K562 (cell line): ENCODE results near the gene VMP1. TPM values are rescaled to one million over a fixed set of nuclear protein-coding genes. Genes with fewer than 3 reads are reported as not detected.
A peak's percentile ranks its signal among the peaks of the same experiment; 100 is the strongest.

ENCODE experiments used
- ATAC-seq: fragments of 200-7000 bp; cut with Tn5 transposase; 3 replicates; pipeline ENCODE4 v1.9.1; 2020; ENCODE audit warnings: moderate library complexity
- BruUV-seq: library from RNA; stranded (reverse); fragments of 400-500 nt; replicated peaks from 2 replicates; lab custom pipeline; 2021; lab: Mats Ljungman, UMichigan
- CTCF ChIA-PET: fragments of 300-600 bp; formaldehyde crosslinking; extraction: SDS; loops from one replicate; lab custom pipeline; 2021; ENCODE audit warnings: low intra/inter-chr PET ratio; lab: Yijun Ruan, JAX
- POLR2A ChIA-PET: fragments of 300-600, 350-650 bp; sonication (Branson Sonifier 250); formaldehyde crosslinking; extraction: SDS; loops from one replicate; lab custom pipeline; 2021; ENCODE audit warnings: antibody characterized with exemption, inconsistent platforms; lab: Yijun Ruan, JAX
- DNase-seq, 4 experiments: peaks; one replicate each; pipeline versions ENCODE4 v3.0.0 to v3.0.0-alpha.2; 2011 to 2018; ENCODE audit warnings: low spot score in 3 of 4, mixed read lengths in 3 of 4; ENCODE audit errors: extremely low read depth in 1 of 4
- FAIRE-seq: peaks from 2 replicates; lab custom pipeline; 2011; peaks lifted over from hg19 to GRCh38; lab: Jason Lieb, UNC
- H2AFZ ChIP-seq: 2 replicates; pipeline ENCODE4 v1.6.0; 2011; ENCODE audit warnings: low read depth, low read length, control low read depth, inconsistent platforms
- H3K27ac ChIP-seq: fragments of 200-600 bp; 3 replicates; pipeline ENCODE4 v1.8.0; 2011; ENCODE audit warnings: low read depth, mild to moderate bottlenecking, control low read depth, inconsistent platforms, low read length, moderate library complexity, mixed read lengths; ENCODE audit errors: extremely low read depth
- H3K27me3 ChIP-seq, 2 experiments: fragments of 300-600 bp in 1 of 2; 2 replicates in 1 of 2; 3 replicates in 1 of 2; pipeline versions ENCODE4 v1.6.0 to v1.8.0; 2011; ENCODE audit warnings: inconsistent platforms in 2 of 2, low read length in 2 of 2, mild to moderate bottlenecking in 1 of 2, mixed read lengths in 1 of 2, moderate library complexity in 1 of 2; ENCODE audit not compliant: control insufficient read depth in 2 of 2, insufficient read depth in 2 of 2
- H3K36me3 ChIP-seq: fragments of 300-600 bp; 3 replicates; pipeline ENCODE4 v1.8.0; 2011; ENCODE audit warnings: mild to moderate bottlenecking, low read length, inconsistent platforms; ENCODE audit not compliant: control insufficient read depth, insufficient read depth
- H3K4me1 ChIP-seq, 2 experiments: fragments of 200-600 bp in 1 of 2; replicated peaks in 1 of 2; 2 replicates in 1 of 2; 3 replicates in 1 of 2; pipeline versions ENCODE4 v1.5.1 to v1.8.0; 2011; ENCODE audit warnings: inconsistent platforms in 2 of 2, low read length in 2 of 2, mild to moderate bottlenecking in 1 of 2, mixed read lengths in 1 of 2, moderate library complexity in 1 of 2; ENCODE audit not compliant: control insufficient read depth in 2 of 2, insufficient read depth in 2 of 2
- H3K4me2 ChIP-seq: 2 replicates; pipeline ENCODE4 v1.6.1; 2011; ENCODE audit warnings: low read length, control low read depth, inconsistent platforms, mixed read lengths; ENCODE audit not compliant: insufficient read depth
- H3K4me3 ChIP-seq: fragments of 200-600 bp; sonication (generic), shearing (Covaris generic); 2 replicates; pipeline ENCODE4 v1.5.1; 2016; ENCODE audit warnings: control low read depth, inconsistent platforms
- H3K79me2 ChIP-seq: fragments of 200-600 bp; 3 replicates; pipeline ENCODE4 v1.8.0; 2011; ENCODE audit warnings: low read length, inconsistent platforms; ENCODE audit not compliant: control insufficient read depth, insufficient read depth
- H3K9ac ChIP-seq, 2 experiments: 2 replicates each; pipeline versions ENCODE4 v1.6.0 to v1.6.1; 2011; ENCODE audit warnings: low read depth in 2 of 2, low read length in 2 of 2, control low read depth in 1 of 2, inconsistent platforms in 1 of 2, mild to moderate bottlenecking in 1 of 2, mixed read lengths in 1 of 2; ENCODE audit not compliant: insufficient read depth in 1 of 2
- H3K9me1 ChIP-seq: one replicate; pipeline ENCODE4 v1.6.0; 2011; ENCODE audit warnings: inconsistent platforms, mild to moderate bottlenecking, low read length, moderate library complexity; ENCODE audit not compliant: control insufficient read depth, insufficient read depth
- H3K9me3 ChIP-seq: replicated peaks from 2 replicates; pipeline ENCODE4 v1.5.1; 2011; ENCODE audit warnings: low read depth, low read length, inconsistent platforms; ENCODE audit not compliant: control insufficient read depth, insufficient read depth
- H4K20me1 ChIP-seq: replicated peaks from 2 replicates; pipeline ENCODE4 v1.6.1; 2011; ENCODE audit warnings: low read length, inconsistent platforms, mixed read lengths; ENCODE audit not compliant: control insufficient read depth, insufficient read depth
- BDP1 ChIP-seq: IDR thresholded peaks from 3 replicates; pipeline ENCODE4 v1.6.1; 2011; ENCODE audit not compliant: insufficient read length, insufficient read depth
- CBFA2T3 ChIP-seq: fragments of 450-650 bp; IDR thresholded peaks from 2 replicates; pipeline ENCODE4 v1.6.1; 2017
- CTBP1 ChIP-seq: fragments of 450-650 bp; IDR thresholded peaks from 2 replicates; pipeline ENCODE4 v1.6.1; 2016; ENCODE audit warnings: borderline replicate concordance
- HDAC2 ChIP-seq: fragments of 450-650 bp; IDR thresholded peaks from 2 replicates; pipeline ENCODE4 v1.6.1; 2016; ENCODE audit warnings: mild to moderate bottlenecking
- MEF2A ChIP-seq: IDR thresholded peaks from 2 replicates; pipeline ENCODE4 v1.6.1; 2011; ENCODE audit warnings: low read depth, mild to moderate bottlenecking, low read length, moderate library complexity; ENCODE audit not compliant: control insufficient read depth
- MEF2D ChIP-seq: conservative IDR thresholded peaks from 2 replicates; pipeline ENCODE4 v1.6.1; 2016; ENCODE audit warnings: low read depth, missing genetic modification characterization, missing compliant biosample characterization
- POLR2AphosphoS5 ChIP-seq: IDR thresholded peaks from 2 replicates; pipeline ENCODE4 v1.6.1; 2011; ENCODE audit warnings: mild to moderate bottlenecking, low read depth, low read length, moderate library complexity; ENCODE audit not compliant: control insufficient read depth, insufficient read depth
- RAD21 ChIP-seq, 2 experiments: fragments of 250-450 bp in 1 of 2; fragments of 450-650 bp in 1 of 2; sonication (Bioruptor Pico) in 1 of 2; formaldehyde crosslinking in 1 of 2; IDR thresholded peaks in 1 of 2; conservative IDR thresholded peaks in 1 of 2; 2 replicates each; pipeline versions ENCODE4 v1.4.0 to v1.8.0; 2020 to 2022; ENCODE audit warnings: mild to moderate bottlenecking in 2 of 2, moderate library complexity in 1 of 2
- RBFOX2 ChIP-seq: fragments of 200-400 bp; formaldehyde crosslinking; IDR thresholded peaks from 2 replicates; pipeline ENCODE4 v1.6.1; 2017; ENCODE audit warnings: low read depth, mild to moderate bottlenecking, low read length, moderate library complexity
- RCOR1 ChIP-seq, 2 experiments: IDR thresholded peaks; 2 replicates each; pipeline ENCODE4 v1.6.1; 2012; ENCODE audit warnings: low read depth in 2 of 2, low read length in 2 of 2, borderline replicate concordance in 1 of 2, improper control_type of control experiment in 1 of 2
- SOX6 ChIP-seq: fragments of 450-650 bp; IDR thresholded peaks from 2 replicates; pipeline ENCODE4 v1.6.1; 2014; ENCODE audit warnings: mild to moderate bottlenecking
- SP1 ChIP-seq: sonication (generic); formaldehyde crosslinking; IDR thresholded peaks from 2 replicates; pipeline ENCODE4 v1.8.1; 2022; ENCODE audit warnings: mild to moderate bottlenecking, missing genetic modification reagents
- TAL1 ChIP-seq: fragments of 450-650 bp; IDR thresholded peaks from 2 replicates; pipeline ENCODE4 v1.6.1; 2016; ENCODE audit warnings: mild to moderate bottlenecking
- ZNF408 ChIP-seq: fragments of 250-450 bp; sonication (Bioruptor Pico); IDR thresholded peaks from 2 replicates; pipeline ENCODE4 v1.4.0; 2020; ENCODE audit warnings: low read depth, mild to moderate bottlenecking, moderate library complexity
- WGBS: fragments of 100-300 bp; shearing (Covaris generic); methylation state at CpG from one replicate; pipeline ENCODE4 v1.1.6; 2016; ENCODE audit warnings: low coverage, mixed read lengths; ENCODE audit not compliant: insufficient coverage; ENCODE audit errors: missing lambda C conversion rate; 5-methylcytosine and 5-hydroxymethylcytosine counted together
- in situ Hi-C: fragments of 300-500 bp; cut with MboI; formaldehyde crosslinking; loops from 4 replicates; pipeline ENCODE4 v1.15.0; 2018; ENCODE audit warnings: inconsistent platforms, mixed read lengths
- intact Hi-C: fragments of 100-400 bp; cut with micrococcal nuclease; formaldehyde crosslinking; loops from 2 replicates; pipeline ENCODE4 v1.14.2; 2022
- polyA plus RNA-seq, 8 experiments: library from polyadenylated mRNA; depleted of rRNA in 4 of 8; stranded (reverse) in 5 of 8; unstranded in 3 of 8; fragments of >200 nt; fragmentation: Nextera tagmentation in 2 of 8; fragmentation: Illumina TruSeq in 1 of 8; extraction: Ambion mirVana in 2 of 8; extraction: Trizol in 1 of 8; gene quantifications; 2 replicates each; pipeline versions ENCODE4 v1.2.1 to v1.2.3, GENCODE V29; 2011 to 2014; ENCODE audit warnings: inconsistent platforms in 1 of 8, missing spikeins in 1 of 8
- total RNA-seq, 7 experiments: library from RNA; depleted of rRNA in 6 of 7; stranded (reverse); fragments of >200 nt in 6 of 7; fragmentation: Illumina TruSeq in 2 of 7; extraction: Trizol in 2 of 7; gene quantifications; 2 replicates each; pipeline versions ENCODE4 v1.2.1 to v1.2.3, GENCODE V29; 2011 to 2021; ENCODE audit warnings: low replicate concordance in 1 of 7

Gene VMP1
- total and polyA plus RNA-seq, 9 of the 15 experiments (the other 6 are each of a cell fraction or from before 2014, with no cell fraction given) = 123 to 304 (median 151) TPM

GRCh38 chr17:59698143-59698542, 9.3 kb upstream of the VMP1 start:
- in situ Hi-C loops = no loop called here
- H3K9me3 ChIP-seq = no peaks in the 10 kb centered on the region
- TF ChIP-seq POLR2AphosphoS5 = peak; percentile 19; the same call in 1 of the 2 replicates
- peak; percentile 4; the same call in 1 of the 2 replicates for TF ChIP-seq RBFOX2
- TF ChIP-seq HDAC2 = 0 out of 2 replicates have a peak, but pooled peaks have one; percentile 19
- TF ChIP-seq ZNF408 (CRISPR knock-in tag) = no peak
- peak; percentile 52; the same call in 1 of the 2 replicates for TF ChIP-seq MEF2D (tag)
- peak; percentile 86 for TF ChIP-seq SOX6
- peak; percentile 54; the same call in 1 of the 2 replicates for TF ChIP-seq MEF2A
- 0 out of 2 replicates have a peak, but pooled peaks have one; percentile 13 for TF ChIP-seq CBFA2T3
- TF ChIP-seq SP1 (CRISPR knock-in tag) = 0 out of 2 replicates have a peak, but pooled peaks have one; percentile 6
- no peak for TF ChIP-seq BDP1
- TF ChIP-seq RAD21 (CRISPR knock-in tag; conservative IDR thresholded peaks at IDR 0.05 in 1 of 2, IDR thresholded peaks at IDR 0.05 in 1 of 2) = no peak
- TF ChIP-seq RCOR1 (IDR thresholded peaks at IDR 0.05; ENCODE audit: borderline replicate concordance in 1 of 2, low read depth in 2 of 2, low read length in 2 of 2) = peak in 1 of 2 experiments; percentile 83; a peak in 1 of 4 replicates
- 0 out of 2 replicates have a peak, but pooled peaks have one; percentile 56 for TF ChIP-seq CTBP1
- 0 out of 2 replicates have a peak, but pooled peaks have one; percentile 4 for TF ChIP-seq TAL1
- H3K4me2 ChIP-seq = peak overlapping the region; percentile 47
- ChIA-PET POLR2A (interaction anchor here (1.1 kb wide), 1 partner anchor 9 kb away, joined by 3 read pairs; the partner anchor contains the start of genes PTRH2 and VMP1), CTCF (no interaction called here)
- H3K9ac ChIP-seq = no peak overlapping the region
- intact Hi-C loops = no loop called here
- DNase-seq (no peak), FAIRE-seq (no peak), ATAC-seq (no peak)
- 21% methylated on average over 4 of the region's 4 CpGs for WGBS
- H3K27me3 ChIP-seq = no peaks in the 10 kb centered on the region
- H2AFZ ChIP-seq = no peak overlapping the region
- peaks cover 6 to 59% of the 10 kb centered on the region in 2 experiments; a peak in 2 of 5 replicates for H3K4me1 ChIP-seq
- peaks cover 95% of the 10 kb centered on the region for H3K36me3 ChIP-seq
- no peaks in the 10 kb centered on the region for H3K9me1 ChIP-seq
- peaks cover 74% of the 10 kb centered on the region for H4K20me1 ChIP-seq
- H3K79me2 ChIP-seq = peaks cover 98% of the 10 kb centered on the region
- no peak overlapping the region for H3K27ac ChIP-seq
- BruUV-seq = no TSS peak
- H3K4me3 ChIP-seq = no peak overlapping the region
